ENCODE measurements around the gene RNASE4.

Gene RNASE4

DNA sequence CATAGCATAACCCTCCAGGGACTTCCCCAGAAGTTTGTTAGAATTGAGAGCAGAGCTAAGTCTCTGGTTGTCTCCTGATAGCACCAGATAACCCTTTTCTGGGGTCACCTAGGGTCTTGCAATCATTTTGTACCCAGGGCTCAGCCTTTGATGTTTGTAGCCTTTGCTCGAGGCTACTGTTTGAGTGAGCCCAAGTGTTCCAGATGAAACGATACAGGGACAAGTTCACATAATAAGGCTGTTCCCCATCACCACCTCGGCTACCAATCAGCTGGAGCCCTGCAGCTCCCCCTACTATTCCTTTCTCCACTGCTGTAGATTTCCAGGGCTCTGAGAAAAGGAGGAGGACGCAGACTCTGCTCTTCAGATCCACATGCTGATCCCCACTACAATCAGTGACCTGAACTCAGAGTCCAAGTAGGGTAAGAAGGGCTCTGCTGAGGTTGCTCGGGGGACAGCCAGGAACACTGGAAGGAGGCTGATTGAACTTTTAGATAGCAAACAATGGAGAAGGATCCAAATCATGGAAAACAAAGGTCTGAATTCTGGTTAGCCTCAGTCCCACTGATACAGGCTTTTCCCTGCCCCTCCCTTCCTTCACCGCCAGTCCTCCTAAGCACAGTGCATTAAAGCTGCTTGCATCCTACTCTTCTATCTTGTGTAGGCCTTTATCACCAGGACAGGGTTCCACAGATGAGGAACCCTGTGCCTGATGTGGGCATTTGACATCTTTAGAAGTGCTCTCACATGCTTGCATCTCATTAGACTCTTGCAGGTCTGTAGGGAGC, 61.4 kb downstream of the RNASE4 start, which contains the start of gene EDDM3A:
TSS of gene EDDM3A (plus strand) at position 317 of the 788 bp plus-strand sequence. CDS start 1,694 bp downstream, outside the sequence.
- DNase-seq (ENCODE audit: low read depth), result no peak

DNA sequence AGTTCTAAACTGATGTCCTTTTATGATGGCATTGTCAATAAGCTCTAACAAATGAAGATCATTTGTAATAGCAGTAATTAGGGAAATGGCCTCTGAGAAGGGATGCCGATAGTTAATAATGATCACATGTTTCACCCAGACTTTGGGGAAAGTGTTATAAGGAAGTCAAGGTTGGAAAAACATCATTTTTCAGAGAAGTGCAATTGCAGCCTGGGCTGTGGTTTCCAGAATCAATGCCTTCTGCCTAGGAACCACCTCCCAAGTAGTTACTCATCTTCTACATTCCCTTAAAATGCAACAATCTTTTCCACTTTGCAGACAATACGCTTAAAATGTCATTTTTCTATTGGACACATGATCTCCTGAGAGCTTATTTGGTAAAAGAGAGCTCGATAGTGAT, 62.2 kb downstream of the RNASE4 start:
- no peak for DNase-seq (ENCODE audit: low read depth)

DNA sequence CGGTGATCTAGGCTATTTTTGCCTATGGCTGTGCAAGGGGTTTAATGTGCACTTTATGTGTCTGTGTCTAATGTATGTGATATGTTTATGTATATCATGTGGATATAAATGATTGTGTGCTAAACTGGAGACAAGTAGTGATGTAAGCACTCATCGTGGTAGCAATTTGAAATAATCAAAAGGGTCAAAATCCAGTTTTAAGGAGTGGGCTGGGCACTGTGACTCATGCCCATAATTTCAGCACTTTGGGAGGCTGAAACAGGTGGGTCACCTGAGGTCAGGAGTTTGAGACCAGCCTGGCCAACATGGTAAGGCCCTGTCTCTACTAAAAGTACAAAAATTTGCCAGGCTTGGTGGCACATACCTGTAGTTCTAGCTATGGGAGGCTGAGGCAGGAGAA, 64.1 kb downstream of the RNASE4 start:
- no peak for DNase-seq (ENCODE audit: low read depth)

DNA sequence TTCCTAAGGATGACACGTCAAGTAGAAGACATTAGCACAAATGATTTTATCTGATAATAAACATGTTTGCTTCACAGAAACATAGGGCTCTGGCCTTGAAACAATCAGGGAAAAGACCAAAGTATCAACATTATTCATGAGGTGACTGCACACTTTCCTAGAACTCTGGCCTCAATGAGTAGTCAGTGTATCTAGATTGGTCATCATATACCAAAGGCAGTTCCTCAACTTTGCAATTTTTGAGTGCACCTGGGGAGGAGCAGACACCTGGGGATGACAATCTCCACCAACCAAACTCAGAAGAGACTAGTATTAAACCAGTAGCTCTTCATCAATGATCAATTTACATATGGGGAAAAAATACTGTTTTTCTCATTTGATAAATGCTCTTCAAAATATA, 65.8 kb downstream of the RNASE4 start:
- DNase-seq (ENCODE audit: low read depth), result no peak
